GM12872 (cell line): ENCODE data around the gene USP6NL.

ENCODE experiments used
- TF ChIP-seq, protein P1 (sequence below): IDR thresholded peaks from 3 replicates; pipeline ENCODE4 v1.5.1; 2011; ENCODE audit warnings: low read depth, mild to moderate bottlenecking, low read length, moderate library complexity; ENCODE audit not compliant: insufficient read depth

The USP6NL gene

GRCh38 chr10:11443468-11444154 is 167.8 kb downstream of the USP6NL start:
- TF ChIP-seq, protein P1, sequence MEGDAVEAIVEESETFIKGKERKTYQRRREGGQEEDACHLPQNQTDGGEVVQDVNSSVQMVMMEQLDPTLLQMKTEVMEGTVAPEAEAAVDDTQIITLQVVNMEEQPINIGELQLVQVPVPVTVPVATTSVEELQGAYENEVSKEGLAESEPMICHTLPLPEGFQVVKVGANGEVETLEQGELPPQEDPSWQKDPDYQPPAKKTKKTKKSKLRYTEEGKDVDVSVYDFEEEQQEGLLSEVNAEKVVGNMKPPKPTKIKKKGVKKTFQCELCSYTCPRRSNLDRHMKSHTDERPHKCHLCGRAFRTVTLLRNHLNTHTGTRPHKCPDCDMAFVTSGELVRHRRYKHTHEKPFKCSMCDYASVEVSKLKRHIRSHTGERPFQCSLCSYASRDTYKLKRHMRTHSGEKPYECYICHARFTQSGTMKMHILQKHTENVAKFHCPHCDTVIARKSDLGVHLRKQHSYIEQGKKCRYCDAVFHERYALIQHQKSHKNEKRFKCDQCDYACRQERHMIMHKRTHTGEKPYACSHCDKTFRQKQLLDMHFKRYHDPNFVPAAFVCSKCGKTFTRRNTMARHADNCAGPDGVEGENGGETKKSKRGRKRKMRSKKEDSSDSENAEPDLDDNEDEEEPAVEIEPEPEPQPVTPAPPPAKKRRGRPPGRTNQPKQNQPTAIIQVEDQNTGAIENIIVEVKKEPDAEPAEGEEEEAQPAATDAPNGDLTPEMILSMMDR = no peak

DNA sequence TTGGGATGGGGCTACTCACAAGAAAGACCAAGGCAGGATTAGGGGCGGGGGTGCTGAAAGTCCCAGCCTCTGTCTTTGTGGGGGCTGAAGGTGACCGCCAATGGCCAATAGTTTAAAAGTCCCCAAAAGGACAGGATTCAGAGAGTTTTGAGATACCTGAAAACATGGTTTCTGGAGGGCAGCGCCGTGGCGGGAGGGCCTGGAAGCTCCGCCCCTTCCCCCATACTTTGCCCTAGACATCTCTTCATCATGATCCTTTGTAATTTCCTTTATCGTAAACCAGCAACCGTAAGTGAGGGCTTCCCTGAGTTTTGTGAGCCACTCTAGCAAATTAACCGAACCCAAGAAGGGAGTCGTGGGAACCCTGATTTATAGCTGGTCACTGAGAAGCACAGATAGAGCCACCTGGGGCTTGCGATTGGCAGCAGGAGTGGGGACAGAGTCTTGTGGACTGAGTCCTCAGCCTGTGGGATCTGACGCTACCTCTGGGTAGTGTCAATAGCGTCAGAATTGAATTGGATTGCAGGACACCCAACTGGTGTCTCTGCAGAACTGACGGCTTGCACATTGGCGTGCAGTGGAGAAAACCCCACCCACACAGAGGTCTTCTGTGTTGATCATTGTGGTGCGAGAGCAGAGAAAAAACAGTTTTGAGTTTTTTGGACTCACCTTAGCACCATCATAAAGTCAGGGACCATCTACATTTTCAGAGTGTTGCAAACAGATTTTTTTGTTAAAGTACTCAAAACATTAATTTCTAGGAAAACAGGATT is 169.3 kb downstream of the USP6NL start:
- TF ChIP-seq, protein P1 = no peak

GRCh38 chr10:11441151-11441535 is 170.3 kb downstream of the USP6NL start:
- TF ChIP-seq, protein P1 = no peak

DNA sequence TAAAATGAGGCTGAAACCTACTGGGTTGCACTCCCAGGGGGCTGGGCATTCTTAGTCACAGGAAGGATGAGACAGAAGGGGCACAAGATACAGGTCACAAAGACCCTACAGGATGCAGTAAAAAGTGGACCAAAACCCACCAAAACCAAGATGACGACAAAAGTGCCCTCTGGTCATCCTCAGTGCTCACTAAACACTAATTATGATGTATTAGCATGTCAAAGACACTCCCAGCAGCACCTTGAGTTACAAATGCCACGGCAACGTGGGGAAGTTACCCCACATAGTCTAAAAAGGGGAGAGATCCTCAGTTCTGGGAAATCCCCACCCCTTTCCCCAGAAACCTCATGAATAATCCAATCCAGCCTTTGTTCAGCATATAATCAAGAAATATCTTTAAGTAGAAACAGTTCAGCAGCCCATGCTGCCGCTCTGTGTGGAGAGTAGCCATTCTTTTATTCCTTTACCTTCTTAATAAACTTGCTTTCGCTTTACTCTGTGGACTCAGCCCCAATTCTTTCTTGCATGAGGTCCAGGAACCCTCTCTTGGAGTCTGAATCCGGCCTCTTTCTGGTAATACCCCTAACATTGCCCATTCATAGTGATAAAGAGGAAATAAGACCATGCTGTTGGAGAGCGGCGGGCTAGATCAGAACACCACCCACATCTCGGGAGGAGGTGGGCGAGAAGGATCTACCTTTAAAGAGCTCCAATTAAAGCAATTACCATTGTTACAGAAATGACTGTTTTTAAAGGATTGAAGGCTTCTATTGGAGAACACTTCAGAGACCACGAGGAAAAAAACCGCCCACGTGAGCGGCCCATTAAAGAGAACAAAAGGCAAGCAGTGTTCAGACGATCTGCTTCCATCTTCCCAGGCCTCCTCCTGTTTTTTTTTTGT is 170.9 kb downstream of the USP6NL start:
- TF ChIP-seq, protein P1 = no peak

GRCh38 chr10:11439523-11440053 is 171.9 kb downstream of the USP6NL start:
- TF ChIP-seq, protein P1 = no peak

- TF ChIP-seq, protein P1 = no peak
Measured at GRCh38 chr10:11437391-11438142, 173.9 kb downstream of the USP6NL start.
